Measurements from ENCODE around the gene LIMK2. TPM values are rescaled to one million over a fixed set of nuclear protein-coding genes. Genes with fewer than 3 reads are reported as not detected.
A peak's percentile ranks its signal among the peaks of the same experiment; 100 is the strongest.

Gene LIMK2
- polyA plus RNA-seq, 2 donors: 43.5 to 57.4 TPM

GRCh38 chr22:31287818-31288495 is 75.9 kb downstream of the LIMK2 start:
- H3K4me1 ChIP-seq (ENCODE audit: control insufficient read depth in 2 of 2, insufficient read depth in 2 of 2, low read length in 1 of 2): peaks cover 0 to 8% of the 10 kb centered on the region in 2 donors

GRCh38 chr22:31288496-31289240 is 76.6 kb downstream of the LIMK2 start:
- peaks cover 0 to 8% of the 10 kb centered on the region in 2 donors for H3K4me1 ChIP-seq (ENCODE audit: control insufficient read depth in 2 of 2, insufficient read depth in 2 of 2, low read length in 1 of 2)

More at GRCh38 chr22:31287818-31288495, 75.9 kb downstream of the LIMK2 start:
- Histone ChIP-seq H3K9me3 (ENCODE audit: control insufficient read depth in 2 of 2, insufficient read depth in 1 of 2, low read depth in 1 of 2, low read length in 1 of 2) (no peaks in the 10 kb centered on the region), H3K4me3 (ENCODE audit: low read depth in 1 of 2, low read length in 2 of 2) (no peak overlapping the region), H3K27me3 (ENCODE audit: control insufficient read depth in 1 of 2, insufficient read depth in 2 of 2, low read length in 2 of 2) (no peaks in the 10 kb centered on the region), H3K36me3 (ENCODE audit: control insufficient read depth in 2 of 2, insufficient read depth in 2 of 2, low read length in 1 of 2) (peaks cover 0 to 3% of the 10 kb centered on the region in 2 donors), H3K27ac (ENCODE audit: low read depth in 2 of 2, low read length in 1 of 2) (peak overlapping the region; percentile 63 to 91)
- 81 to 87% methylated on average over 6 of the region's 6 CpGs for WGBS, 2 donors

GRCh38 chr22:31289344-31289743 is 77.2 kb downstream of the LIMK2 start:
- H3K36me3 ChIP-seq (ENCODE audit: control insufficient read depth in 2 of 2, insufficient read depth in 2 of 2, low read length in 1 of 2): peaks cover 0 to 2% of the 10 kb centered on the region in 2 donors
- no peaks in the 10 kb centered on the region for H3K27me3 ChIP-seq (ENCODE audit: control insufficient read depth in 1 of 2, insufficient read depth in 2 of 2, low read length in 2 of 2)
- WGBS, 2 donors: 64 to 76% methylated on average over 13 of the region's 13 CpGs
- H3K4me1 ChIP-seq (ENCODE audit: control insufficient read depth in 2 of 2, insufficient read depth in 2 of 2, low read length in 1 of 2): peaks cover 0 to 6% of the 10 kb centered on the region in 2 donors
- H3K27ac ChIP-seq (ENCODE audit: low read depth in 2 of 2, low read length in 1 of 2): peak overlapping the region; percentile 91 to 99
- H3K9me3 ChIP-seq (ENCODE audit: control insufficient read depth in 2 of 2, insufficient read depth in 1 of 2, low read depth in 1 of 2, low read length in 1 of 2): no peaks in the 10 kb centered on the region
- H3K4me3 ChIP-seq (ENCODE audit: low read depth in 1 of 2, low read length in 2 of 2): peak overlapping the region; percentile 31 to 46

More at GRCh38 chr22:31288496-31289240, 76.6 kb downstream of the LIMK2 start:
- WGBS, 2 donors: 64 to 73% methylated on average over 5 of the region's 5 CpGs
- Histone ChIP-seq H3K9me3 (ENCODE audit: control insufficient read depth in 2 of 2, insufficient read depth in 1 of 2, low read depth in 1 of 2, low read length in 1 of 2) (no peaks in the 10 kb centered on the region), H3K36me3 (ENCODE audit: control insufficient read depth in 2 of 2, insufficient read depth in 2 of 2, low read length in 1 of 2) (peaks cover 0 to 2% of the 10 kb centered on the region in 2 donors), H3K27ac (ENCODE audit: low read depth in 2 of 2, low read length in 1 of 2) (peak overlapping the region; percentile 91 to 99), H3K27me3 (ENCODE audit: control insufficient read depth in 1 of 2, insufficient read depth in 2 of 2, low read length in 2 of 2) (no peaks in the 10 kb centered on the region), H3K4me3 (ENCODE audit: low read depth in 1 of 2, low read length in 2 of 2) (peak overlapping the region; percentile 13 to 14)

GRCh38 chr22:31290494-31291471 is 78.7 kb downstream of the LIMK2 start:
- H3K27me3 ChIP-seq (ENCODE audit: control insufficient read depth in 1 of 2, insufficient read depth in 2 of 2, low read length in 2 of 2): no peaks in the 10 kb centered on the region
- peaks cover 0 to 2% of the 10 kb centered on the region in 2 donors for H3K4me1 ChIP-seq (ENCODE audit: control insufficient read depth in 2 of 2, insufficient read depth in 2 of 2, low read length in 1 of 2)
- 1% methylated on average over 82 to 94 of the region's 95 CpGs for WGBS, 2 donors
- H3K36me3 ChIP-seq (ENCODE audit: control insufficient read depth in 2 of 2, insufficient read depth in 2 of 2, low read length in 1 of 2): no peaks in the 10 kb centered on the region
- peak overlapping the region; percentile 46 to 65 for H3K4me3 ChIP-seq (ENCODE audit: low read depth in 1 of 2, low read length in 2 of 2)
- no peaks in the 10 kb centered on the region for H3K9me3 ChIP-seq (ENCODE audit: control insufficient read depth in 2 of 2, insufficient read depth in 1 of 2, low read depth in 1 of 2, low read length in 1 of 2)
- H3K27ac ChIP-seq (ENCODE audit: low read depth in 2 of 2, low read length in 1 of 2): peak overlapping the region; percentile 91 to 99

- H3K9me3 ChIP-seq (ENCODE audit: control insufficient read depth in 2 of 2, insufficient read depth in 1 of 2, low read depth in 1 of 2, low read length in 1 of 2): no peaks in the 10 kb centered on the region
- H3K4me3 ChIP-seq (ENCODE audit: low read depth in 1 of 2, low read length in 2 of 2): peak overlapping the region; percentile 46 to 65
- H3K27me3 ChIP-seq (ENCODE audit: control insufficient read depth in 1 of 2, insufficient read depth in 2 of 2, low read length in 2 of 2): no peaks in the 10 kb centered on the region
- peak overlapping the region; percentile 91 to 92 for H3K27ac ChIP-seq (ENCODE audit: low read depth in 2 of 2, low read length in 1 of 2)
- H3K4me1 ChIP-seq (ENCODE audit: control insufficient read depth in 2 of 2, insufficient read depth in 2 of 2, low read length in 1 of 2): peaks cover 0 to 2% of the 10 kb centered on the region in 2 donors
- no peaks in the 10 kb centered on the region for H3K36me3 ChIP-seq (ENCODE audit: control insufficient read depth in 2 of 2, insufficient read depth in 2 of 2, low read length in 1 of 2)
- 2 to 3% methylated on average over 19 to 20 of the region's 20 CpGs for whole genome bisulfite sequencing, 2 donors
Observed at GRCh38 chr22:31291481-31292235, 79.6 kb downstream of the LIMK2 start.

GRCh38 chr22:31292236-31292989 is 80.3 kb downstream of the LIMK2 start, which contains the start of gene PIK3IP1:
Gene PIK3IP1 (minus strand): TSS chr22:31292488. CDS start chr22:31292344, 144 bp downstream.
- H3K27me3 ChIP-seq (ENCODE audit: control insufficient read depth in 1 of 2, insufficient read depth in 2 of 2, low read length in 2 of 2): no peaks in the 10 kb centered on the region
- H3K4me1 ChIP-seq (ENCODE audit: control insufficient read depth in 2 of 2, insufficient read depth in 2 of 2, low read length in 1 of 2): peaks cover 0 to 2% of the 10 kb centered on the region in 2 donors
- H3K9me3 ChIP-seq (ENCODE audit: control insufficient read depth in 2 of 2, insufficient read depth in 1 of 2, low read depth in 1 of 2, low read length in 1 of 2): no peaks in the 10 kb centered on the region
- WGBS, 2 donors: 17 to 24% methylated on average over 19 of the region's 19 CpGs
- H3K36me3 ChIP-seq (ENCODE audit: control insufficient read depth in 2 of 2, insufficient read depth in 2 of 2, low read length in 1 of 2): no peaks in the 10 kb centered on the region
- H3K4me3 ChIP-seq (ENCODE audit: low read depth in 1 of 2, low read length in 2 of 2): peak within 1 kb of the TSS; percentile 46 to 65
- peak within 1 kb of the TSS; percentile 91 to 92 for H3K27ac ChIP-seq (ENCODE audit: low read depth in 2 of 2, low read length in 1 of 2)

- no peaks in the 10 kb centered on the region for H3K4me1 ChIP-seq (ENCODE audit: control insufficient read depth in 2 of 2, insufficient read depth in 2 of 2, low read length in 1 of 2)
- no peaks in the 10 kb centered on the region for H3K36me3 ChIP-seq (ENCODE audit: control insufficient read depth in 2 of 2, insufficient read depth in 2 of 2, low read length in 1 of 2)
- no peaks in the 10 kb centered on the region for H3K27me3 ChIP-seq (ENCODE audit: control insufficient read depth in 1 of 2, insufficient read depth in 2 of 2, low read length in 2 of 2)
- peak overlapping the region in 1 of 2 donors; percentile 74 for H3K27ac ChIP-seq (ENCODE audit: low read depth in 2 of 2, low read length in 1 of 2)
- no peak overlapping the region for H3K4me3 ChIP-seq (ENCODE audit: low read depth in 1 of 2, low read length in 2 of 2)
- WGBS, 2 donors: 72 to 80% methylated on average over 3 of the region's 3 CpGs
- no peaks in the 10 kb centered on the region for H3K9me3 ChIP-seq (ENCODE audit: control insufficient read depth in 2 of 2, insufficient read depth in 1 of 2, low read depth in 1 of 2, low read length in 1 of 2)
Observed at GRCh38 chr22:31295360-31295759, 83.3 kb downstream of the LIMK2 start.

Data from esophagus (tissue), 2 donors.